ENCODE measurements around the gene SESN1.
"Not testable (repeated sequence)": the region's sequence is repeated elsewhere in the genome, so short reads cannot be mapped to it uniquely, and the experiment has no call there.

Gene SESN1

GRCh38 chr6:108985301-108985700, 109.3 kb downstream of the SESN1 start:
- H3K79me2 ChIP-seq, result no peaks in the 10 kb centered on the region
- H3K4me2 ChIP-seq (ENCODE audit: low read length), result no peak overlapping the region
- no peak overlapping the region for H3K4me3 ChIP-seq (ENCODE audit: low read depth, low read length)
- H3K36me3 ChIP-seq (ENCODE audit: control insufficient read depth, insufficient read depth, low read length), result no peaks in the 10 kb centered on the region
- H3K4me1 ChIP-seq, result no peaks in the 10 kb centered on the region
- no peaks in the 10 kb centered on the region for H3K9me3 ChIP-seq (ENCODE audit: control insufficient read depth, low read length)
- no peak overlapping the region for H3K9ac ChIP-seq
- TF ChIP-seq, protein P1, sequence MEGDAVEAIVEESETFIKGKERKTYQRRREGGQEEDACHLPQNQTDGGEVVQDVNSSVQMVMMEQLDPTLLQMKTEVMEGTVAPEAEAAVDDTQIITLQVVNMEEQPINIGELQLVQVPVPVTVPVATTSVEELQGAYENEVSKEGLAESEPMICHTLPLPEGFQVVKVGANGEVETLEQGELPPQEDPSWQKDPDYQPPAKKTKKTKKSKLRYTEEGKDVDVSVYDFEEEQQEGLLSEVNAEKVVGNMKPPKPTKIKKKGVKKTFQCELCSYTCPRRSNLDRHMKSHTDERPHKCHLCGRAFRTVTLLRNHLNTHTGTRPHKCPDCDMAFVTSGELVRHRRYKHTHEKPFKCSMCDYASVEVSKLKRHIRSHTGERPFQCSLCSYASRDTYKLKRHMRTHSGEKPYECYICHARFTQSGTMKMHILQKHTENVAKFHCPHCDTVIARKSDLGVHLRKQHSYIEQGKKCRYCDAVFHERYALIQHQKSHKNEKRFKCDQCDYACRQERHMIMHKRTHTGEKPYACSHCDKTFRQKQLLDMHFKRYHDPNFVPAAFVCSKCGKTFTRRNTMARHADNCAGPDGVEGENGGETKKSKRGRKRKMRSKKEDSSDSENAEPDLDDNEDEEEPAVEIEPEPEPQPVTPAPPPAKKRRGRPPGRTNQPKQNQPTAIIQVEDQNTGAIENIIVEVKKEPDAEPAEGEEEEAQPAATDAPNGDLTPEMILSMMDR (IDR thresholded peaks at IDR 0.05), result no peak
- no peak overlapping the region for H2AFZ ChIP-seq
- no peak overlapping the region for H3K27ac ChIP-seq
- H3K27me3 ChIP-seq (ENCODE audit: control insufficient read depth, insufficient read depth, low read length), result no peaks in the 10 kb centered on the region

DNA sequence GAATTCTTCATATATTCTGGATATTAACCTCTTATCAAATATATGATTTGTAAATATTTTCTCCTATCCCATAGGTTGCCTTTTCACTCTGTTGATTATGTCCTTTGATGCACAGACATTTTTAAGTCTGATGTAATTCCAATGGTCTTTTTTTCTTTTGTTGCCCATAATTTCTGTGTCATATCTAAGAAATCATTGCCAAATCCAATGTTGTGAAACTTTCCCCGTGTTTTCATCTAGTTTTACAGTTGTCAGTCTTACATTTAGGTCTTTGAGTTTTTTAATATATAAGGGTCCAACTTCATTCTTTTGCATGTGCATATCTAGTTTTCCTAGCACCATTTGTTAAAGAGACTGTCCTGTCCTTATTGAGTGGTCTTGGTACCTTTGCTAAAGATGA, 111.5 kb downstream of the SESN1 start:
- TF ChIP-seq, protein P1 (IDR thresholded peaks at IDR 0.05), result no peak
- Histone ChIP-seq H3K9me3 (ENCODE audit: control insufficient read depth, low read length) (no peaks in the 10 kb centered on the region), H2AFZ (no peak overlapping the region), H3K9ac (no peak overlapping the region), H3K4me3 (ENCODE audit: low read depth, low read length) (no peak overlapping the region), H3K27ac (no peak overlapping the region), H3K79me2 (no peaks in the 10 kb centered on the region), H3K4me1 (no peaks in the 10 kb centered on the region), H3K36me3 (ENCODE audit: control insufficient read depth, insufficient read depth, low read length) (no peaks in the 10 kb centered on the region), H3K27me3 (ENCODE audit: control insufficient read depth, insufficient read depth, low read length) (no peaks in the 10 kb centered on the region), H3K4me2 (ENCODE audit: low read length) (no peak overlapping the region)

DNA sequence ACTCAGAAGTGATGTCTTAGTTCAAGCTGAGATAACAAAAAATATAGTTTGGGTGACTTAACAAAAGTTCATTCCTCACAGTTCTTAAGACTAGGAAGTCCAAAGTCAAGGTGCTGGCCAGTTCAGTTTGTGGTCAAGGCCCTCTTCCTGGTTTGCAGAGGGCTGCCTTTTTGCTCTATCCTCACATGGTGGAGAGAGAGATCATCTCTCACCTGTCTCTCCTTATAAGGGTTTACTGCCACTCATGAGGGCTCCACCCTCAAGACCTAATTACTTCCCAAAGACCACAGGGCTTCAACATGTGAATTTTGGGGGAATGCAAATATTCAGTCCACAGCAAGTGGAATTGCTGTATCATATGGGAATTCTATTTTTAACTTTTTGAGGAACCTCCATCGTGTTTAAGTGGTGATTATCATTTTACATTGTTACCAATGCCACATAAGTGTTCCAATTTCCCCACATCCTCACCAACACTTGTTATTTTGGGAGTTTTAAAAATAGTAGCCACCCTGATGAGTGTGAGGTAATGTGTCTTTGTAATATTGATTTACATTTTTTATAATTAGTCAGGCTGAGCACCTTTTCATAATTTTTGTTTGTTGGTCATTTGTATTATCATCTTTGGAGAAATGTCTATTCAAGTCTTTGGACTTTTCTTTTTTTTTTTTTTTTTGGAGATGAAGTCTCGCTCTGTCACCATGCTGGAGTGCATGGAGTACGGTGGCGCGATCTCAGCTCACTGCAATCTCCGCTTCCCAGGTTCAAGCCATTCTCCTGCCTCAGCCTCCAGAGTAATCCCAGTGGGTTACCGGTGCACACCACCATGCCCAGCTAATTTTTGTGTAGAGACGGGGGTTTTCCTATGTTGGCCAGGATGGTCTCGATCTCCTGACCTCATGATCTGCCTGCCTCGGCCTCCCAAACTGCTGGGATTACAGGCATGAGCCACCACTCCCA, 112.2 kb downstream of the SESN1 start:
- Histone ChIP-seq H3K36me3 (ENCODE audit: control insufficient read depth, insufficient read depth, low read length) (no peaks in the 10 kb centered on the region), H3K27ac (no peak overlapping the region), H3K79me2 (no peaks in the 10 kb centered on the region), H3K9ac (no peak overlapping the region), H3K4me1 (no peaks in the 10 kb centered on the region), H3K4me2 (ENCODE audit: low read length) (no peak overlapping the region), H3K9me3 (ENCODE audit: control insufficient read depth, low read length) (no peaks in the 10 kb centered on the region), H2AFZ (no peak overlapping the region), H3K27me3 (ENCODE audit: control insufficient read depth, insufficient read depth, low read length) (no peaks in the 10 kb centered on the region), H3K4me3 (ENCODE audit: low read depth, low read length) (no peak overlapping the region)
- TF ChIP-seq, protein P1 (IDR thresholded peaks at IDR 0.05), result no peak

DNA sequence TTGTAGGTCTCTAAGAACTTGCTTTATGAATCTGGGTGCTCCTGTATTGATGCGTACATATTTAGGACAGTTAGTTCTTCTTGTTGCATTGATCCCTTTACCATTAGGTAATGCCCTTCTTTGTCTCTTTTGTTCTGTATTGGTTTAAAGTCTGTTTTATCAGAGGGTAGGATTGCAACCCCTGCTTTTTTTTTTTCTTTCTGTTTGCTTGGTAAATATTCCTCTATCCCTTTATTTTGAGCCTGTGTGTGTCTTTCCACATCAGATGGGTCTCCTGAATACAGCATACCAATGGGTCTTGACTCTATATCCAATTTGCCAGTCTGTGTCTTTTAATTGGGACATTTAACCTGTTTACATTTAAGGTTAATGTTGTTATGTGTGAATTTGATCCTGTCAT, 116.0 kb downstream of the SESN1 start:
- not testable (repeated sequence) for H3K36me3 ChIP-seq (ENCODE audit: control insufficient read depth, insufficient read depth, low read length); H3K9me3 ChIP-seq (ENCODE audit: control insufficient read depth, low read length); H2AFZ ChIP-seq; H3K4me3 ChIP-seq (ENCODE audit: low read depth, low read length); H3K9ac ChIP-seq; H3K4me1 ChIP-seq; H3K27me3 ChIP-seq (ENCODE audit: control insufficient read depth, insufficient read depth, low read length); H3K4me2 ChIP-seq (ENCODE audit: low read length); H3K79me2 ChIP-seq; H3K27ac ChIP-seq

GRCh38 chr6:108974201-108974600, 120.4 kb downstream of the SESN1 start:
- Histone ChIP-seq H3K27ac (no peak overlapping the region), H3K27me3 (ENCODE audit: control insufficient read depth, insufficient read depth, low read length) (no peaks in the 10 kb centered on the region), H2AFZ (no peak overlapping the region), H3K9me3 (ENCODE audit: control insufficient read depth, low read length) (no peaks in the 10 kb centered on the region), H3K79me2 (no peaks in the 10 kb centered on the region), H3K36me3 (ENCODE audit: control insufficient read depth, insufficient read depth, low read length) (no peaks in the 10 kb centered on the region), H3K9ac (no peak overlapping the region), H3K4me1 (peaks cover 3% of the 10 kb centered on the region), H3K4me3 (ENCODE audit: low read depth, low read length) (no peak overlapping the region), H3K4me2 (ENCODE audit: low read length) (no peak overlapping the region)
- TF ChIP-seq, protein P1 (IDR thresholded peaks at IDR 0.05), result no peak

Data from parathyroid adenoma (tissue), 2 donors.